ENCODE data around the gene RELCH.

RELCH gene

DNA sequence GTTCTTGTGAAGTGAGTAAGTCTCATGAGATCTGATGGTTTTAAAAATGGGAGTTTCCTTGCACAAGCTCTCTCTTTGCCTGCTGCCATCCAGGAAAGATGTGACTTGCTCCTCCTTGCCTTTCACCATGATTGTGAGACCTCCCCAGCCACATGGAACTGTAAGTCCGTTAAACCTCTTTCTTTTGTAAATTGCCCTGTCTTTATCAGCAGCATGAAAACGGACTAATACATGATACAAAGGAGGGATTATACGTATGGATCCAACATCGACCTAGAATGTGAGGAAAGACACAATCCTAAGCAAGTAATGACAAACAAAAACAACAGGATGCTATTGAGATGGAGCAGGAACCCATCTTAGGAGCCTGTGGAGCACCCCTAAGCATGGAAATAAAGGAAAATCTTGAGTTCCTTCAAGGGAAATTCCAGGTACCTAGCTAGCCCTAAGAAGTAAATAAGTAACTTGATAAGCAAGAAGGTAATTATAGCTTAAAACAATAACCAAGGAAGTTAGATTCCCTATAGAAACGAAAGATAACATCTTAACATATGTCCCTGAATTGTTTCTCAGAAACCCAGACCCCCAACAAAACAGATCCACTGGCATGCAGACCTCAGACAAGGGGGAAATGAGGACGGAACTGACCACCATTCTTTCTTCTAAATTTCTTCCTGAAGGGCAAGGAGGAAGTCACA, 136.6 kb downstream of the RELCH start:
- no peak for DNase-seq (ENCODE audit: extremely low read depth in 1 of 2, low read depth in 1 of 2)

- no peak for DNase-seq (ENCODE audit: extremely low read depth in 1 of 2, low read depth in 1 of 2)
These were observed 137.2 kb downstream of the RELCH start for GRCh38 chr18:62324181-62324828.

GRCh38 chr18:62324917-62325805, 138.1 kb downstream of the RELCH start, which contains the start of gene TNFRSF11A:
Gene TNFRSF11A (plus strand): TSS chr18:62325310. CDS start chr18:62325353, 43 bp downstream.
- DNase-seq (ENCODE audit: extremely low read depth in 1 of 2, low read depth in 1 of 2) = peak in 1 of 2 donors; percentile 54

DNA sequence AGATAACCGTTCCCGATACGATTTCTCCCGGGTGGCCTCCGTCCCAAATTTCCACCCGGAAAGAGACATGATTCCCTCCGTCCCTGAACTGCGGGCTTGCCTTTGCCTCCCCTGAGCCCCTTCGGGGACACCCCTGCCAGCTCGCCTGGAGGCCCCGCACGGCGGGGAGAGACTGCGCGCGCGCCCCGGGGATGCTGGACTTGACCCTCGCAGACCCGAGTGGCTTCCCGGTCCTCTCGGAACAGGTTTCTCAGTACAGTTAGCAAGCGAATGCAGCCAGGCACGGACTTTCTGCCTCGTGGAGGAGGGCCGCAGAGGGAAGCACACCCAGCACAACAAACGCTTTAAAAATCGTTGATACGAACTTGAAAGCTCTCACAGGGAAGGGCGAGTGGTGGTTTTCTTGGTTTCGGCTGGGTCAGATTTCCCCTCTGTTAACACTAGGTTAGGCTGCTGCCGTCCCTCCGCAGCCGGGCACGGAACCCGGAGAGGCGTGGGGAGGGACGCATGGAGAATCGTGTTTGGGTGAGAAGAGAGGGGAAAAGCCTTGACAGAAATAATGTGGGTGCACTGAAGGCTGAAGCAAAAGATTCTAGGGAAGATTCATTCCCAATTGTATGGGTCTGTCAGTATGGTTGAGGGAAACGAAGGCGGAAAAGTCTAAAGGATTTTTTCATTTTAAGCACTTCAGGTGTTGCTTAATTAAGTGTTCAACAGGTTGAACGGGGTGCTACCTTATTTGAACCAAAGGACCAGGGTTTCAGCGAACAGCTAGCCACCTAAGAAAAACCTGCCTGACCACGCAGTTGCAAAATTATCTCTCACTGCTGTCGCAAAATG, 139.0 kb downstream of the RELCH start:
- DNase-seq (ENCODE audit: extremely low read depth in 1 of 2, low read depth in 1 of 2) = no peak

- no peak for DNase-seq (ENCODE audit: extremely low read depth in 1 of 2, low read depth in 1 of 2)
These were observed 139.7 kb downstream of the RELCH start for GRCh38 chr18:62326646-62327348.

DNA sequence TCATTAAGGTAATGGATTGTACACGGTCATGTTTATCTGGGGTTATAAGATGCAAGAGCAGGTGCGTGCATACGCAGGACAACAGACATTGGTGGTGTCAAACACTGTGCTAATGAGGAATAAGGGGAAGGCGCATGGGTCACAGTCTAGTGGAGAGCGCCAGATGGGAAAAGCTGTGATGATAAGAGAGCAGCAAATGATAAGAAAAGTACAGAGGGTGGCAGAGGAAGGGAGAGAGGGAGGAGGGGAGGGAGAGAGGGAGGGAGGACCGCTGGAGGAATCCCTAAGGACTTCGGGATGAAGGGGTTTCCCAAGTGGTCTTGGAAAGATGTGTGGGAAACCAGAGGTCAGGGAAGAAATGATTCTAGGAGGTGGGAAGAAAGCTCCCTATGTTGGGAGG, 140.9 kb downstream of the RELCH start:
- DNase-seq (ENCODE audit: extremely low read depth in 1 of 2, low read depth in 1 of 2) = no peak

DNA sequence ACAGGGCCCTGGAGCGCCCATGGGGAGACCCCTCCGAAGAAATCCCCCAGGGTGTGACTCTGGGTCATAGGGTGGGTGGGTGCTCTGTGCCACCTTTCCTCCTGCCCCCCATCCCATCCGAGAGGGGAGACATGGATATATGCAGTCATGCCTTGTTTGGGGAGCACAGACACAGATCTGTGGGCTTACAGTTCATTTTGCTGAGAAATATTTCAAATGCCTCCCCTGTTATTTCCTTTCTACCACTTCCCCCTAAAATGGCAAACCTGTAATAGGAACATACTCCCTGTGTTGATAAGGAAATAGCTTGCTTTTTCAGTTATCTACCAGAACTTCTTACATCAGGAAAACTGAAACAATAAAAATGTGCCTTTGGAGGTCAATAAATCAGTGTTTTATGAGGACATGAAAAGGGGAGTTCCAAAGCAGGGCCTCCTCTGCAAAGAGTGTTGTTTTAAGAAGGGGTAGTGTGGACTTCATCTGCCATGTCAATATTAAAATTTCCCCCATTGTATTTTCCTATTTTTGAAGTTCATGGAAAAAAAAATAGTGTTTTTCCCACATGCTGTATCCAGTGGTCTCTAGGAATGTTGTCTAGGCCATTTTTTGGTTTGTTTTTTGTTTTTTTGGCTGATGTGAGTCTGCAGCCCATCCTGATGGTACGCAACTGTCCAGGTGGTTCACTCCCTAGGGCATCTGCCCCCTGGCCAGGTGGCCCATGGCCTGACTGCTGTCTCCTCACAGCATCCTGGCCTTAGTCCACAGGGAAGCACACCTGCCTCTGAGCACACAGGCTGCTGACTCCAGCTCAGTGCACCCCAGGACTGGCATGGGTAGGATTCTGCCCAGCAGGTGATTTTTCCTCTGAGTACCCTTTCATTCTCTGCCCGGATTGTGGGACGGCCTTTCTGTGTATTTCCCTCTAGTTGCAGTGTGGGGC, 141.8 kb downstream of the RELCH start:
- DNase-seq (ENCODE audit: extremely low read depth in 1 of 2, low read depth in 1 of 2) = no peak

DNA sequence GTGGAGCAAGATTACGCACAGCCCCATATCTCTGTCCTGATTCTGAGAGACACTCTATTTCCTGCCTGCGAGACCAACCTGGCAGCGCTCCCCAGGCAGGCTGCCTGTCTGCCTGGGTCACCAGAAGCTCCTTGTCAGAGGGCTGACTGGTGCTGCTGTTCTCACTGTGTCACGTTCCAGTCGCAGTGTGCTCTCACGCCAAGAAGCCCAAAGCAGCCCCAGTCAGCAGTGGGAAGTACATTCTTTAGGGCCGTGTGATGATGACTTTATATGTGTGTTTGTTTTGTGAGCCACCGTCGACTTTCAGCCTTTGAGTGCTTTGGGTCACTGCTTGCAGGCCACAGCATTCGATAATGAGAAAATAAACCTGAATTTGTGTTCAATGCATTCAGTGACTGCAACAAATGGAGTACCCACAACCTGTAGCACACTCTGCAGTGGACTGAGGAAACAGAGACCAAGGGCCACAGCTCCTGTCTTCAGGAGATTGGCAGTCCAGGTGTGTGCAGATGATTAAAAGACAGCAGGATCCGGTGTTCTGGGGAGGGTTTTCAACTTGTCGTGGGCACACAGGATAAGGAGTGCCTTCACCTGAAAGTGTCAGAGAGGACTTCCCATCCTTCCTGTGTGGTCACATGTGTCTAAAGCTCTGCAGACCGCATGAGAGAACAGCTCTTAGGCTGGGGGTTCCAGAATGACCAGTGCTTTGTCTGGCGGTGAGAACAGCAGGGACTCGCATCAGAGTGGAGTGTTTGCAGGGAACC, 142.8 kb downstream of the RELCH start:
- no peak for DNase-seq (ENCODE audit: extremely low read depth in 1 of 2, low read depth in 1 of 2)

DNA sequence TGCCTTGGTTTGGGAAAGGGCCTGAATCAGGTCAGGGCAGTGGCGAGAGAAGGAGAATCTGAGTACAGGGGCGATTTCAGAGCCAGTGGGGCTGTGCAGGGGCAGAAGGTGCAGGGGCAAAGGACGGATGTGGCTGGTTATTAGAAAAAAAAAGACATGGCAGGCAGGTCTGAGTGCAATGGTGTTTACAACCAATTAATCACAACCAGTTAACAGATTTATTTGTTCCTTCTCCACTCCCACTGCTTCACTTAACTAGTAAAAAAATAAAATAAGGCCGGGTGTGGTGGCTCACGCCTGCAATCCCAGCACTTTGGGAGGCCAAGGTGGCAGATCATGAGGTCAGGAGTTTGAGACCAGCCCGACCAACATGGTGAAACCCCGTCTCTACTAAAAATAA, 143.6 kb downstream of the RELCH start:
- no peak for DNase-seq (ENCODE audit: extremely low read depth in 1 of 2, low read depth in 1 of 2)

- DNase-seq (ENCODE audit: extremely low read depth in 1 of 2, low read depth in 1 of 2) = no peak
These were observed 144.7 kb downstream of the RELCH start for GRCh38 chr18:62331581-62332356.

DNA sequence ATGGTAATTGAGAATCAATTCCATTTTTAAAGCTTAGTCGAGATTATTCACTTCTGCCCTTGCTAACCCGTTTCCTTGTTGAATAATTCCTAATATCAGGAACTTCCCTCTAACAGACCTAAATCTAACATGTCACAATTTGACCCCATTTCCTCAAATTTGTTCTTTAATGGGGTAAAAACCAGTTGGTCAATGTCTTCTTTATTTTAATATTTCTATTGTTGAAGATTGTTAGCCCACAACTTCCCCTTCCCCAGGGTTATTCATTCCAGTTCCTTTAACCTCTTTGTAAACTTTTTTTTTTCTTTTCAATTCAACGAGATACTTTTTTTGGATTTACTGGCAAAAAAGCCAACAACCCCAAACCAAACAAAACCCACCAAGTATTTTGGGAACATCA, 145.4 kb downstream of the RELCH start:
- no peak for DNase-seq (ENCODE audit: extremely low read depth in 1 of 2, low read depth in 1 of 2)

DNA sequence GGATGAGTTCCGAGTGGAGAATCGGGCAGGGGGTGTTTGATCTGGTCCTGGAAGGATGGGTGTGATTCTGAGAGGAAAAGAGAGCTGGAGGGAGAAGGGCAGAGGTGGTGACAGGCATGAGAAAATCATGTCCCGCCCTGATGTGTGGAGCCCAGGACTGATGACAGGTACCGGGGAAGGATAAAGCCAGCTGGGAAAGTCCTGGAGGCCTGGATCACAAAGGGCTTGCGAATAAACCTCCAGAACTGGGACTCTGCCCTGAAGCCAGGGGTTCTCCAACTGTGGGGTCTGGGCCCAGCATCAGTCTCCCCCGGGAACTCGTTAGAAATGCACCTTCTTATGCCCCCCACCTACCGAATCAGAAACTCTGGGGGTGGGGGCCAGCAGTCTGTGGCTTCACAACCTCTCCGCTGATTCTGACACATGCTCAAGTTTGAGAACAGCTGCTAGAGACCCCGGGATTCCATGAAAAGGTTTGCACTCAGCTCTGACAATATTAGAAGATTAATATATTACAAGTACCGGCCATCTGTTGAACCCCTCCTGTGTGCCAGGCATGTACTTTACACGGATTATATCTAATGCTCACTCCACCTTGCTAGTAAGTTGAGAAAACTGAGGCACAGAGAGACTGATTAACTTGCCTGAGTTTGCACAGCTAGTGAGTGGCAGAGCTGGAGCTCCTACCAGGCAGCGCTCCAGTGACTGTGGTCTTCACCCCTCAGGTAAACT, 146.1 kb downstream of the RELCH start:
- DNase-seq (ENCODE audit: extremely low read depth in 1 of 2, low read depth in 1 of 2) = no peak

DNA sequence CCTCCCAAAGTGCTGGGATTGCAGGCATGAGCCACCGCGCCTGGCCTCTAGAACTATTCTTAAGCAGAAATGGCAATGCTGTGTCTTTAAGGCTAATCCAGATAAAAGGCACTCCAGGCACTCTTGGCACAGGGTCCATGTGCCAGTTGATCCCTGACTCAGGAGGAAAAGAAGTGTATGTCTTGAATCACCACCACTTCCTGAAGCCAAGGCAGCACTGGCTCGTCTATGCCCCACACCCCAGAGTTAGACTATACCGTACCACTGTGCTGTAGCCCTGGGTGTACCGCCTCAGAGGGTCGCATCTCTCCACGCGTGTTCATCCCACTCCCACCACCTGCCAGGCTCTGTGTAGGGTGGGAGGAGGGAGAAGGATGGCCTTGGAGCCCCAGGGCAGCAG, 147.1 kb downstream of the RELCH start:
- no peak for DNase-seq (ENCODE audit: extremely low read depth in 1 of 2, low read depth in 1 of 2)

- no peak for DNase-seq (ENCODE audit: extremely low read depth in 1 of 2, low read depth in 1 of 2)
These were observed 148.4 kb downstream of the RELCH start for GRCh38 chr18:62335494-62335893.

DNA sequence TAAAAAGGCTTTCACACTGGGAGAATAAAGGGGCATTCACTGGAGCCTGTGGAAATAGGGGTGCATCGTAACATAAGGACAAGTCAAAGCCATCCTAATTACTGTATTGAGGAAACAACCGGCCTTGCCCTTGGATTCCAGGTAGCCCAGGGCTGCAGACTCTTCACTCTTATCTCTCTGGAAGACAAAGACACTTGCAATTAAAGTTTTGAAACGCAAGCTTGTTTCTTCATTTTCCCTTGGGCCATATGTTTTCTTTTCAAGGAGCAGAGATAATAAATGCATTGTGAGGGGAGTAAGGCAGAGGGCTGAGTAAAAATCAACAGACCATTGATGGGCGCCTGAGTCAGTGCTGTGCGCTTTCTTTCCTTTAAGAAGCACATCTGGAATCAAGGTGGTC, 149.6 kb downstream of the RELCH start:
- DNase-seq (ENCODE audit: extremely low read depth in 1 of 2, low read depth in 1 of 2) = no peak

- no peak for DNase-seq (ENCODE audit: extremely low read depth in 1 of 2, low read depth in 1 of 2)
These were observed 150.3 kb downstream of the RELCH start for GRCh38 chr18:62337336-62337735.
